ENCODE data around the gene CALCOCO1.
A peak's percentile ranks its signal among the peaks of the same experiment; 100 is the strongest.
"Not testable (repeated sequence)": the region's sequence is repeated elsewhere in the genome, so short reads cannot be mapped to it uniquely, and the experiment has no call there.

Gene CALCOCO1

GRCh38 chr12:53727310-53728041 is at the start of gene CALCOCO1:
TSS of gene CALCOCO1 (minus strand) at chr12:53727452. CDS start at chr12:53725242, 2,210 bp downstream.
- peak within 1 kb of the TSS; percentile 90 for H3K4me3 Mint-ChIP-seq
- peaks cover 20% of the 10 kb centered on the region for H3K4me1 Mint-ChIP-seq (ENCODE audit: low read depth)
- no peaks in the 10 kb centered on the region for H3K36me3 Mint-ChIP-seq (ENCODE audit: low read depth)
- H3K27me3 Mint-ChIP-seq, result no peaks in the 10 kb centered on the region
- peak within 1 kb of the TSS; percentile 82 for H3K27ac Mint-ChIP-seq
- no peaks in the 10 kb centered on the region for H3K9me3 Mint-ChIP-seq

DNA sequence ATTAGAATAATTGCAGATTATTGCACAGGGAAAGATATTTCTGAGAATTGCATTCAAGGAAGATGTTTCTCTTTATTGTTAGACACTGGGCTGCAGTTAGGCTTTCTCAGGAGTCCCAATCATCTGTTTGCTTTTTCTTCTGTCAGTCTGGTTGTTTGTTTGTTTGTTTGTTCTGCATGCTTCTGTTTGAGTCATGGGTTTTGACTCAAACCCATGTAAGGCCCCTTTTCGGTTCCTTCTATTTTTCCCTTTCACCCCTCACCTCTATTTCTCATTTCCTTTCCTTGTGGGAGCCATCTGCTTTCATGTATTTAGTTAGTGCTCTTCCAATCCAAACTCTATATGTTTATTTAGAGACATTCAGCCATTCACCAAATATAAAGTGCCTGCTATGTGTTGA is 49.6 kb upstream of the CALCOCO1 start:
- peaks cover 42% of the 10 kb centered on the region for H3K27me3 Mint-ChIP-seq
- H3K27ac Mint-ChIP-seq, result no peak overlapping the region
- H3K4me3 Mint-ChIP-seq, result no peak overlapping the region
- no peaks in the 10 kb centered on the region for H3K9me3 Mint-ChIP-seq
- H3K4me1 Mint-ChIP-seq (ENCODE audit: low read depth), result no peaks in the 10 kb centered on the region
- no peaks in the 10 kb centered on the region for H3K36me3 Mint-ChIP-seq (ENCODE audit: low read depth)

- no peaks in the 10 kb centered on the region for H3K9me3 Mint-ChIP-seq
- H3K27ac Mint-ChIP-seq, result no peak overlapping the region
- no peak overlapping the region for H3K4me3 Mint-ChIP-seq
- no peaks in the 10 kb centered on the region for H3K4me1 Mint-ChIP-seq (ENCODE audit: low read depth)
- H3K27me3 Mint-ChIP-seq, result peaks cover 35% of the 10 kb centered on the region
- H3K36me3 Mint-ChIP-seq (ENCODE audit: low read depth), result no peaks in the 10 kb centered on the region
Observed at GRCh38 chr12:53775478-53776145, 48.4 kb upstream of the CALCOCO1 start.

- no peaks in the 10 kb centered on the region for H3K4me1 Mint-ChIP-seq (ENCODE audit: low read depth)
- peaks cover 56% of the 10 kb centered on the region for H3K27me3 Mint-ChIP-seq
- no peaks in the 10 kb centered on the region for H3K9me3 Mint-ChIP-seq
- H3K27ac Mint-ChIP-seq, result no peak overlapping the region
- no peak overlapping the region for H3K4me3 Mint-ChIP-seq
- no peaks in the 10 kb centered on the region for H3K36me3 Mint-ChIP-seq (ENCODE audit: low read depth)
Observed at GRCh38 chr12:53770281-53770680, 43.0 kb upstream of the CALCOCO1 start.

- Mint-ChIP-seq H3K4me3 (no peak overlapping the region), H3K4me1 (ENCODE audit: low read depth) (no peaks in the 10 kb centered on the region), H3K9me3 (no peaks in the 10 kb centered on the region), H3K27me3 (peaks cover 63% of the 10 kb centered on the region), H3K36me3 (ENCODE audit: low read depth) (no peaks in the 10 kb centered on the region), H3K27ac (no peak overlapping the region)
Observed at GRCh38 chr12:53768976-53769375, 41.7 kb upstream of the CALCOCO1 start.

DNA sequence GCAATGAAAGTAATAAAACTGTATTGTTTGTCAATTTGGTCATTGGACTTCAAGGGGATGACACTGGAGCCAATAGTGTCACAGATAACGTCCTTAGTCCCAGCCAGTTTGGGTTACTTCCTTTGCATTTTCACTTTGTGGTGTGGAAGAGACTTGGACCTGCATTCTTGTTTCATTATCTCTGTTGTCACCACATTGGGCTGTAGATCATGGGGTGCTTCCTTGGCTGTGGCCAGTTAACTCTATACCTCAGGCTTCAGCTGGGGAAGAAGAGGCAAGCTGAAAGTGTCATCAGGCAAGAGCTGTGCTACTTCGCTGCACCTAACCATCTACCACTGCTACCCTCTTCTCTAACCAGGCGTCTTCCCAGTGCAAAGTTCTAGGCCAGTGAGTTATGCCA is 39.6 kb upstream of the CALCOCO1 start:
- no peaks in the 10 kb centered on the region for H3K4me1 Mint-ChIP-seq (ENCODE audit: low read depth)
- no peaks in the 10 kb centered on the region for H3K9me3 Mint-ChIP-seq
- H3K36me3 Mint-ChIP-seq (ENCODE audit: low read depth), result no peaks in the 10 kb centered on the region
- no peak overlapping the region for H3K4me3 Mint-ChIP-seq
- H3K27ac Mint-ChIP-seq, result no peak overlapping the region
- peaks cover 67% of the 10 kb centered on the region for H3K27me3 Mint-ChIP-seq

- no peak overlapping the region for H3K27ac Mint-ChIP-seq
- no peaks in the 10 kb centered on the region for H3K9me3 Mint-ChIP-seq
- H3K36me3 Mint-ChIP-seq (ENCODE audit: low read depth), result no peaks in the 10 kb centered on the region
- peaks cover 66% of the 10 kb centered on the region for H3K27me3 Mint-ChIP-seq
- no peaks in the 10 kb centered on the region for H3K4me1 Mint-ChIP-seq (ENCODE audit: low read depth)
- H3K4me3 Mint-ChIP-seq, result no peak overlapping the region
Observed at GRCh38 chr12:53765891-53766290, 38.6 kb upstream of the CALCOCO1 start.

- no peaks in the 10 kb centered on the region for H3K36me3 Mint-ChIP-seq (ENCODE audit: low read depth)
- H3K27me3 Mint-ChIP-seq, result peaks cover 69% of the 10 kb centered on the region
Observed at GRCh38 chr12:53764615-53765014, 37.4 kb upstream of the CALCOCO1 start.

DNA sequence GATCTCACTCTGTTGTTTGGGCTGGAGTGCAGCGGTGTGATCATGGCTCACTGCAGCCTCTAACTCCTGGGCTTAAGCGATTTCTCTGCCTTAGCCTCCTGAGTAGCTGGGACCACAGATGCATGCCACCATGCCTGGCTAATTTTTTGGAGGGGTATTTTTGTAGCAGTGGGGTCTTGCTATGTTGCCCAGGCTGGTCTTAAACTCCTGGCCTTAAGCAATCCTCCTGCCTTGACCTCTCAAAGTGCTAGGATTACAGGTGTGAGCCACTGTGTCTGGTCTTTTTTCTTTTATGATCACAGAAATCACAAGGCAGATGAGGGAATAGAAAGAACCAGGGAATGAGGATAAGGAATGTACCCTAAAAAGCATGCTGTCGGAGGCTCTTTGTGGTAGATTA is 35.5 kb upstream of the CALCOCO1 start:
- not testable (repeated sequence) for H3K9me3 Mint-ChIP-seq; H3K4me1 Mint-ChIP-seq (ENCODE audit: low read depth); H3K27ac Mint-ChIP-seq; H3K36me3 Mint-ChIP-seq (ENCODE audit: low read depth); H3K4me3 Mint-ChIP-seq
- H3K27me3 Mint-ChIP-seq, result peaks cover 78% of the 10 kb centered on the region

More at GRCh38 chr12:53764615-53765014, 37.4 kb upstream of the CALCOCO1 start:
- Mint-ChIP-seq H3K27ac (no peak overlapping the region), H3K9me3 (no peaks in the 10 kb centered on the region), H3K4me1 (ENCODE audit: low read depth) (no peaks in the 10 kb centered on the region), H3K4me3 (no peak overlapping the region)

DNA sequence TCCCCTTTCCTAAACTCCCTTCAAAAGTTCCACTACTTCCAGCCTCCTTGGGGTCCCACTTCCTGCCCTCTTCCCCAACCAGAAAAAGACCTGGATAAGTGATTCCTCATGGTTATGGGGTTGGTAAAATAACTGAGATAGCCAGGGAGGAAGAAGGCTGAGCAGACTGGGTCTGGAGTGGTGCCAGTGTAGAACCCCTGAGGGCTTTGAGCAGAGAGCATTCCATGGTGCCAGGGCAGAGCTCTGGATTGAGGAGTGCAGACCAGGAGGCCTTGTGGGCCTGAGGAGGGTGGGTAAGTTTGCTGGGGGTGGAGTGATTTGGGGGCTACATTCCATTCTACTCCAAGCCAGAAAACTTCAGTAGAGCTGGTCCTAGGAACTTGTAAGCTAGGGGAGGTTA is 34.1 kb upstream of the CALCOCO1 start:
- Mint-ChIP-seq H3K36me3 (ENCODE audit: low read depth) (no peaks in the 10 kb centered on the region), H3K27me3 (peaks cover 65% of the 10 kb centered on the region), H3K4me1 (ENCODE audit: low read depth) (peaks cover 9% of the 10 kb centered on the region), H3K4me3 (no peak overlapping the region), H3K9me3 (no peaks in the 10 kb centered on the region), H3K27ac (no peak overlapping the region)

DNA sequence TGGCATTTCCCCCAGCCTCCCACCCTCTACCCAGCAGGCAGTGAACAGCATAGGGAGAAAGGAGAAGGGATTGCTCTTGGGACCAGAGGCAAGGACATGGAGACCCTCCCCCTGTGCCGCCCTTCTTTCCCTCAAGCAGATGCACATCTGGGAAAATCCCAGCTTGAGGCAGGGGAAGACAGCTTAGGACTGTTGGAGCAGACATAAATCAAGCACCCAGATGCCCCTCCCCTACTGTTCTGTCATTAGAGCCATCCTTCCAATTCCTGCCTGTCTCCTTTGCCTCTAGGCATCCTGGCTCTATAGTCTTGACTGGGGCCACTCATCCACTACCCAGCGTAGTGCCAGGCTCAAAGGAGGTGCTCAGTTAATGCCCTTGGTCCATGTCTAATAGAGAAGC is 32.0 kb upstream of the CALCOCO1 start:
- H3K4me1 Mint-ChIP-seq (ENCODE audit: low read depth), result peaks cover 16% of the 10 kb centered on the region
- peaks cover 47% of the 10 kb centered on the region for H3K27me3 Mint-ChIP-seq
- H3K4me3 Mint-ChIP-seq, result no peak overlapping the region
- H3K27ac Mint-ChIP-seq, result no peak overlapping the region
- no peaks in the 10 kb centered on the region for H3K9me3 Mint-ChIP-seq
- H3K36me3 Mint-ChIP-seq (ENCODE audit: low read depth), result no peaks in the 10 kb centered on the region

GRCh38 chr12:53758730-53759103 is 31.5 kb upstream of the CALCOCO1 start:
- Mint-ChIP-seq H3K4me1 (ENCODE audit: low read depth) (peaks cover 16% of the 10 kb centered on the region), H3K4me3 (no peak overlapping the region), H3K27me3 (peaks cover 45% of the 10 kb centered on the region), H3K36me3 (ENCODE audit: low read depth) (no peaks in the 10 kb centered on the region), H3K27ac (no peak overlapping the region), H3K9me3 (no peaks in the 10 kb centered on the region)

- peaks cover 40% of the 10 kb centered on the region for H3K27me3 Mint-ChIP-seq
- H3K36me3 Mint-ChIP-seq (ENCODE audit: low read depth), result no peaks in the 10 kb centered on the region
- no peak overlapping the region for H3K27ac Mint-ChIP-seq
- peaks cover 16% of the 10 kb centered on the region for H3K4me1 Mint-ChIP-seq (ENCODE audit: low read depth)
- H3K9me3 Mint-ChIP-seq, result no peaks in the 10 kb centered on the region
- no peak overlapping the region for H3K4me3 Mint-ChIP-seq
Observed at GRCh38 chr12:53758081-53758729, 31.0 kb upstream of the CALCOCO1 start.

DNA sequence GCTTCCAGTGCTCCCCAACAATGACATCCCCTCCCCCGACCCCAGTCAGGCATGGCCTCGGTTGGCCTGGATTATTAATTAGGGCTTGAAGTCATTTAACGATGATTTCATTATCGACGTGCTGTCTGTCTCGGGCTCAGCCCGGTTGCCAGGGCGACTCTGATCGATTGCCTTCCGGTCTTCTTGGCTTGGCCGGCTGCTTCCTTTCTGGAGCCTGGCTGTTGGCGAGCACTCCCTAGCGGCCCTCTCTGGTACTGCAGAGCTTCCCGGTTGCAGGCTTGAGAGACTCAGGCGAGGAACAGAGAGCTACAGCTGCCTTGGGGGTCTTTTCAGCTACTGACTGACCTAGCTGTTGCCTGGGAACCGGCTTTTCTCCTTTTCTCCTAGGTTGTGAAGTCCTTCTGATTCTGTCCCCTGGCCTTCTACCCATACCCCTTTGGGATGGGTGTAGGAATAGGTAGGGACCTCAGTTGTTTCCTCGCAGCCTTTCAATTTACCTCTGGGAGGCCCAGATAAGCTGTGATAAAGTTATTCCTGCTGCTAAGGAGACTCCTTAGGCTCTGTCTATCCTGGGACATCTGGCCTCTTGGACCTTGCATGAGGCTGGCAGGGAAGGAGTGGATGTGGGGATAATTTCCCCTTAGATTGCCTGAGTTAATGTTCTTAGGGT is 30.0 kb upstream of the CALCOCO1 start:
- H3K27ac Mint-ChIP-seq, result peak overlapping the region; percentile 51
- H3K9me3 Mint-ChIP-seq, result no peaks in the 10 kb centered on the region
- H3K4me1 Mint-ChIP-seq (ENCODE audit: low read depth), result peaks cover 16% of the 10 kb centered on the region

More for the DNA sequence above, 30.0 kb upstream of the CALCOCO1 start:
- H3K36me3 Mint-ChIP-seq (ENCODE audit: low read depth), result no peaks in the 10 kb centered on the region
- peaks cover 33% of the 10 kb centered on the region for H3K27me3 Mint-ChIP-seq
- peak overlapping the region; percentile 38 for H3K4me3 Mint-ChIP-seq
